Activated naive CD4-positive, alpha-beta T cell treated with anti-CD3 and anti-CD28 coated beads, Interleukin-2, amount 50 U/mL, for 24 hours (primary cell): ENCODE data around the gene NOL6.
"Not testable (repeated sequence)": the region's sequence is repeated elsewhere in the genome, so short reads cannot be mapped to it uniquely, and the experiment has no call there.

ENCODE experiments used
- H3K27ac Mint-ChIP-seq: one replicate; pipeline ENCODE4 v1.8.0; 2021; ENCODE audit warnings: mild to moderate bottlenecking, mixed read lengths
- H3K27me3 Mint-ChIP-seq: one replicate; pipeline ENCODE4 v1.8.0; 2021; ENCODE audit warnings: mixed read lengths
- H3K36me3 Mint-ChIP-seq: one replicate; pipeline ENCODE4 v1.8.0; 2021; ENCODE audit warnings: mixed read lengths
- H3K4me1 Mint-ChIP-seq: one replicate; pipeline ENCODE4 v1.8.0; 2021; ENCODE audit warnings: mixed read lengths
- H3K4me3 Mint-ChIP-seq: one replicate; pipeline ENCODE4 v1.8.0; 2021; ENCODE audit warnings: mild to moderate bottlenecking, mixed read lengths
- H3K9me3 Mint-ChIP-seq: one replicate; pipeline ENCODE4 v1.8.0; 2021; ENCODE audit warnings: mixed read lengths

Gene NOL6, protein sequence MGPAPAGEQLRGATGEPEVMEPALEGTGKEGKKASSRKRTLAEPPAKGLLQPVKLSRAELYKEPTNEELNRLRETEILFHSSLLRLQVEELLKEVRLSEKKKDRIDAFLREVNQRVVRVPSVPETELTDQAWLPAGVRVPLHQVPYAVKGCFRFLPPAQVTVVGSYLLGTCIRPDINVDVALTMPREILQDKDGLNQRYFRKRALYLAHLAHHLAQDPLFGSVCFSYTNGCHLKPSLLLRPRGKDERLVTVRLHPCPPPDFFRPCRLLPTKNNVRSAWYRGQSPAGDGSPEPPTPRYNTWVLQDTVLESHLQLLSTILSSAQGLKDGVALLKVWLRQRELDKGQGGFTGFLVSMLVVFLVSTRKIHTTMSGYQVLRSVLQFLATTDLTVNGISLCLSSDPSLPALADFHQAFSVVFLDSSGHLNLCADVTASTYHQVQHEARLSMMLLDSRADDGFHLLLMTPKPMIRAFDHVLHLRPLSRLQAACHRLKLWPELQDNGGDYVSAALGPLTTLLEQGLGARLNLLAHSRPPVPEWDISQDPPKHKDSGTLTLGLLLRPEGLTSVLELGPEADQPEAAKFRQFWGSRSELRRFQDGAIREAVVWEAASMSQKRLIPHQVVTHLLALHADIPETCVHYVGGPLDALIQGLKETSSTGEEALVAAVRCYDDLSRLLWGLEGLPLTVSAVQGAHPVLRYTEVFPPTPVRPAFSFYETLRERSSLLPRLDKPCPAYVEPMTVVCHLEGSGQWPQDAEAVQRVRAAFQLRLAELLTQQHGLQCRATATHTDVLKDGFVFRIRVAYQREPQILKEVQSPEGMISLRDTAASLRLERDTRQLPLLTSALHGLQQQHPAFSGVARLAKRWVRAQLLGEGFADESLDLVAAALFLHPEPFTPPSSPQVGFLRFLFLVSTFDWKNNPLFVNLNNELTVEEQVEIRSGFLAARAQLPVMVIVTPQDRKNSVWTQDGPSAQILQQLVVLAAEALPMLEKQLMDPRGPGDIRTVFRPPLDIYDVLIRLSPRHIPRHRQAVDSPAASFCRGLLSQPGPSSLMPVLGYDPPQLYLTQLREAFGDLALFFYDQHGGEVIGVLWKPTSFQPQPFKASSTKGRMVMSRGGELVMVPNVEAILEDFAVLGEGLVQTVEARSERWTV

DNA sequence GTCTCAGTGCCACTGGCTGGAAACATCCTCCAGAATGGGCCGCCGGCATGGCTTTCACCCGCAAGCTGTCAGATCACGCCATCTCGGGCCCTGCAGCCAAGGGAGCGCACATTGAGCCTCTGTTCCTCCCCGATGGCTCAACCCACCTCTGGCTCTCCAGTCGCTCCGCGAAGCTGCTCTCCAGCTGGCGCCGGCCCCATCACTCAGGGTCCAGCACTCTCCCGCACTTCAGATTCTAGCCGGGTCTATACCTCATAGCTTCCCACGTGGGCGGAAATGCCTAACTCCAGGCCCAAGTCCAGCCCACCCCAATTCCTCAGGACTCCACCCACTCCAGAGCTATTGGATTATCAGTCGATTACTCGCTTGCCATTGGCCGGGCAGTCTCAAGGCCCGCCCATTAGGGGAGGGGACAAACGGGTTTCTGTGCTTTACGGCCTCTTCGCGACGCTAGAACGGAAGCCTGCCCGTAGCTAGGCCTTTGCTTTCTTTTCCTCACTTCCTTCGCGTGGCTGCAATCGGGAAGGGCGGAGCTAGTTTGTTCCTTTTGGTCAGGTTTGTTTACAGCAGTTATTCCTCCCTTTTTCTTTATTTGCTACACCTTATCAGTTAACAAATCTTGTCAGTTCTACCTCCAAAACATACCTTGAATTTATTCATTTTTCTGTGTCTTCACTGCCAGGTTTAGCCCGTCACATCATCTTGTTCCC, at the start of gene NOL6:
Gene NOL6 (minus strand): TSS at position 282 of the 710 bp plus-strand sequence. CDS start 82 bp downstream, at position 200.
- Mint-ChIP-seq H3K27me3 (no peaks in the 10 kb centered on the region), H3K36me3 (peaks cover 15% of the 10 kb centered on the region), H3K4me3 (peak within 1 kb of the TSS; percentile 100), H3K27ac (peak within 1 kb of the TSS; percentile 99), H3K9me3 (no peaks in the 10 kb centered on the region), H3K4me1 (peaks cover 30% of the 10 kb centered on the region)

DNA sequence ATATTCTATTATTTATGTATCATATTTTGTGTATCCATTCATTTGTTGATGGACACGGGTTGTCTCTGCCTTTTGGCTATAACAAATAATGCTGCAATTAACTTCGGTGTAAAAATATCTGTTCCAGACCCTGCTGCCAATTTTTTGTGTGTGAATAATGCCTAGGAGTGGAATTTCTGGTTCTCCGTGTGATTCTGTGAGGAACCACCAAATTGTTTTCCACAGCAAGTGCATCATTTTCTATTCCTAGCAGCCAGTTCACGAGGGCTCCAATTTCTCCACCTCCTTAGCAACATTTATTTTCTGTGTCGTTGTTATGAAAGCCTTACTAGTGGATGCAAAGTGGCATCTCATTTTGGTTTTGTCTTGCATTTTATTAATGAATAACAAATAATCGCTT, 48.1 kb upstream of the NOL6 start:
- H3K4me1 Mint-ChIP-seq, H3K9me3 Mint-ChIP-seq, H3K36me3 Mint-ChIP-seq, H3K4me3 Mint-ChIP-seq, H3K27ac Mint-ChIP-seq: not testable (repeated sequence)
- peaks cover 30% of the 10 kb centered on the region for H3K27me3 Mint-ChIP-seq

DNA sequence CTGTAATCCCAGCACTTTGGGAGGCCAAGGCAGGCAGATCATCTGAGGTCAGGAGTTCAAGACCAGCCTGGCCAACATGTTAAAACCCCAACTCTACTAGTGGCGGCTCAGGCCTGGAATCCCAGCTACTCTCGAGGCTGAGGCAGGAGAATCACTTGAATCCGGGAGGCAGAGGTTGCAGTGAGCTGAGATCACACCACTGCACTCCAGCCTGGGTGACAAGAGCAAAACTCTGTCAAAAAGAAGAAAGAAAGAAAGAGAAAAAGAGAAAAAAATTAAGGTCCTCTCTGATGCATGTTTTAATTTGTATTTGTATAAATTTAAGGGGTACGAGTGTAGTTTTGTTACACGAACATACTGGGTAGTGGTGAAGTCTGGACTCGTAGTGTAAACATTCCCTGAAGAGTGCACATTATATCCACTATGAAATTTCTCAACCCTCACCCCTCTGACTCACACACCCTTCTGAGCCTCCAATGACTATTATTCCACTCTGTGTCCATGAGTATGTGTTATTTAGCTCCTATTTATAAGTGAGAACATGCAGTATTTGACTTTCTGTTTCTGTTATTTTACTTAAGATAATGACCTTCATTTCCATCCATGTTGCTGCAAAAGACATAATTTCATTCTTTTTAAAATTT, 44.3 kb upstream of the NOL6 start:
- peaks cover 13% of the 10 kb centered on the region for H3K27me3 Mint-ChIP-seq
- H3K9me3 Mint-ChIP-seq, H3K4me3 Mint-ChIP-seq, H3K4me1 Mint-ChIP-seq, H3K27ac Mint-ChIP-seq, H3K36me3 Mint-ChIP-seq: not testable (repeated sequence)

DNA sequence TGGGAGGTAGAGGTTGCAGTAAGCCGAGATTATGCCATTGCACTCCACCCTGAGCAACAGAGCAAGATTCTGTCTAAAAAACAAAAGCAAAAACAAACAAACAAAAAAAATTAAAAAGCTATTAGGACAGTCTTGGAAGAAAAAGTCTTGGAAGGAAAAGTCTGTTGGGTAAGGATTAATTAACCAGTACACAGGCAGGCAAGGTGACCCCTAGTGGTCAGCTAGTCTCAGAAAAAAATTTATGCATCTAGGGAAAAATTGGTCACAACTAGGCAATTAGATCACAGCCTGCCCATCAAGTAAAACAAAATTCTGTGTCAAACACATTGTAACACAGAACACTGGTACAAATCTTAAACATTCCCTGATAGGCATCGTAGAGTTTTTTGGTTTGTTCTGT, 43.6 kb upstream of the NOL6 start:
- peak overlapping the region; percentile 23 for H3K27ac Mint-ChIP-seq
- peaks cover 6% of the 10 kb centered on the region for H3K27me3 Mint-ChIP-seq
- H3K4me1 Mint-ChIP-seq: no peaks in the 10 kb centered on the region
- H3K36me3 Mint-ChIP-seq: no peaks in the 10 kb centered on the region
- no peak overlapping the region for H3K4me3 Mint-ChIP-seq
- H3K9me3 Mint-ChIP-seq: no peaks in the 10 kb centered on the region

DNA sequence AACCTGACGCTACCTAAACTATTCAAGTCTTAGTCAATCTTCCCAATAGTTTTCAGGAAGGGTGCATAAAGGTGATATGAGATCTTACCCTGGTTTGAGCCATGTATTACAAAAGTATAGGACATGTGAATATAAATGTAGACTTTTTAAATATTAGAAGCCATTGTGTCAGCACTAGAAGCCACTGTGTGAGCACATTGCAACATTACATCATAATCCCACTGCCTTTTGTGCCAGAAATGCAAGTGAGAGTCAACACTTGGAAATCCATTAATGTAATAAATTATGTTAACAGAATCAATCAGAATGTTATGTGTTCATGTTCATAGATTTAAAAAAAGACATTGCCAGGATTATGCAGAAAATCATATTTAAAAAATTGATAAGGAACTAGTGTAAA, 42.7 kb upstream of the NOL6 start:
- H3K27ac Mint-ChIP-seq, H3K9me3 Mint-ChIP-seq, H3K36me3 Mint-ChIP-seq, H3K4me1 Mint-ChIP-seq, H3K4me3 Mint-ChIP-seq, H3K27me3 Mint-ChIP-seq: not testable (repeated sequence)

DNA sequence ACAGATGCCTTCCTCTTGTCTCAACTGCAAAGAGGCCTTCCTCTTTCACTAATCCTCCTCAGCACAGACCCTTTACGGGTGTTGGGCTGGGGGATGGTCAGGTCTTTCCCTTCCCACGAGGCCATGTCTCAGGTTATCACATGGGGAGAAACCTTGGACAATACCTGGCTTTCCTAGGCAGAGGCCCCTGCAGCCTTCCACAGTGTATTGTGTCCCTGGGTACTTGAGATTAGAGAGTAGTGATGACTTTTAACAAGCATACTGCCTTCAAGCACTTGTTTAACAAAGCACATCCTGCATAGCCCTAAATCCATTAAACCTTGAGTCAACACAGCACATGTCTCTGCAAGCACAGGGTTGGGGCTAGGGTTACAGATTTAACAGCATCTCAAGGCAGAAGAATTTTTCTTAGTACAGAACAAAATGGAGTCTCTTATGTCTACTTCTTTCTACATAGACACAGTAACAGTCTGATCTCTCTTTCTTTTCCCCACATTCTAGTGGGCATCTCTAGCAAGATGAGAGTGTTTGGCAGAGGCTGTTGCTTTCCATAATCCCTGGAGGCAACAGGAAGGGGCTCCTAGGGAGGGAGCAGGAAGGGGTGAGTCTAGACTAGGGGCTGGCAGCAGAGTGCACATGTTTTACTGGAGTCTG, 41.7 kb upstream of the NOL6 start:
- H3K4me3 Mint-ChIP-seq, H3K27ac Mint-ChIP-seq, H3K9me3 Mint-ChIP-seq, H3K27me3 Mint-ChIP-seq, H3K36me3 Mint-ChIP-seq, H3K4me1 Mint-ChIP-seq: not testable (repeated sequence)

DNA sequence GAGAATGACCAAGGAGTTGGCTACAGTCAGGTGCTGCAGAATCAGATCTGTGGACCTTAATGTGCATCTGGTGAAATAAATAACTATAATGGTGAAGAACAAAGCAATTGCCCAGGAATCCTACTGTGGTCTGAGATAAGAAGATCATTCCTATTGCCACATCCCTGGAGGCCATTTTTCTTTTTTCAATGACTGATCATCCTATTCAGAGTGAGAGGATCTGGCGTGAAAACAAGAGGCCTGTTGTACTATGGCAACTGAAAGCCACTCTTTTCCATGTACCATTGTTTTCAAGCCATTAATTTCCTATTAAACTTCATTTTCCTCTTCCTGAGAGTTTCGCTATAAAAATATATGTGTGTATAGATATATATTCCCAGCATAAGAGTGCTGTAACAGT, 38.8 kb upstream of the NOL6 start:
- H3K27ac Mint-ChIP-seq, H3K27me3 Mint-ChIP-seq, H3K36me3 Mint-ChIP-seq, H3K9me3 Mint-ChIP-seq, H3K4me3 Mint-ChIP-seq, H3K4me1 Mint-ChIP-seq: not testable (repeated sequence)

DNA sequence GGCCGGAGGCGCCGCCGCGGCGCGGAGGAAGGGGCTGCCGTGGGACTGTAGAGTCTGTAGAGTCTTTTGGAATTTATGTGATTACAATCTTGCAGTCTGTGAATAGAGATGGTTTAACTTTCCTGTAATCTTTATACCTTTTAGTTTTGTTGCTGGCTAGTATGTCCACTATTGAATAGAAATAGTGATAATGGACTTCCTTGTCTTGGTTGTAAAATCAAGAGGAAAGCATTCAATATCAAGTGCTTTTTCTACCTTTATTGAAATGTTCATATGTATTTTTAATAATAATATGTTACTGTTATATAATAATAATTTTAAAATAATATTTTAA, 37.4 kb upstream of the NOL6 start:
- H3K9me3 Mint-ChIP-seq, H3K27ac Mint-ChIP-seq, H3K27me3 Mint-ChIP-seq, H3K36me3 Mint-ChIP-seq: not testable (repeated sequence)
- Mint-ChIP-seq H3K4me1 (peaks cover 22% of the 10 kb centered on the region), H3K4me3 (peak overlapping the region; percentile 96)

DNA sequence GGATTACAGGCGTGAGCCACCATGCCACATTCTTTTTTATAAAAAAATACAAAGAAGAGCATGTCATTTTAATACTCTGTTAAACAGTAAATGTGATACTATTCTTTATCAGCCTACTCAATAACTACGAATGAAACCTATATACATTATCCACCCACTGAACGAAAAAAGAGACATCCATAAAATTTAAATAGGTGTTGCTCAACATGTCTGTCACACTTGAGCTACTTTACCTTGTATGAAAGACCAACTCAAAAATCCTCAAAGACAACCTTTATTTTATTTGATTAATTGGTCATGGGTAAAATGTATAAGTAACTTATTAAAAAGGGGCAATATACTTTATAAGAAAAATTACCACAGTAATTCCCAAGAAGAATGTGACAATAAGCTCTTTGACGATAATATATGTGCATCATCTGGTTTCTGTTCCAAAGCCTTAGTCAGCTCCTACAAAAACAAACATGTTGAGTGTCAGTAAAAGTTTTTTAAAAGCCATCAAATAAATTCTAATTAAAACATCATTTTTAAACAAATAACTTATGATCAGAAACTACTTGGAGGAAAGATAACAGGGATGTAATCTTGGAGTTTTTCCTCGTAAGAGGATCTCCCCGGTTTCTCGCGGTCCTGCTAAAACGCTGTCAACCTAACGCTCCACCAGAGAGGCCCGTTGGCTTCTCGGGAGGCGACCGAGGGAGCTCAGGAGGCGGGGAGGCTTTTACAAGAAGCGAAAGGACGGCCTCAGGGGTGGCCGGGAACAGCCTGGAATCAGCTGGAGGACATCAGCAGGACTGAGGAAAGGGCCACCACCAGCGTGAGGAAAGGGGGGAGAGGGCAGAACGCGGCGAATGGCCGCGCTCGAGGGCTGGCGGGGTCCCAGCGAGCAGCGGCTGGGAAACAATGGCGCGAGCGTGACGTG, 36.8 kb upstream of the NOL6 start:
- Mint-ChIP-seq H3K27me3 (no peaks in the 10 kb centered on the region), H3K36me3 (no peaks in the 10 kb centered on the region), H3K4me3 (peak overlapping the region; percentile 96), H3K4me1 (peaks cover 25% of the 10 kb centered on the region), H3K27ac (peak overlapping the region; percentile 91), H3K9me3 (no peaks in the 10 kb centered on the region)

DNA sequence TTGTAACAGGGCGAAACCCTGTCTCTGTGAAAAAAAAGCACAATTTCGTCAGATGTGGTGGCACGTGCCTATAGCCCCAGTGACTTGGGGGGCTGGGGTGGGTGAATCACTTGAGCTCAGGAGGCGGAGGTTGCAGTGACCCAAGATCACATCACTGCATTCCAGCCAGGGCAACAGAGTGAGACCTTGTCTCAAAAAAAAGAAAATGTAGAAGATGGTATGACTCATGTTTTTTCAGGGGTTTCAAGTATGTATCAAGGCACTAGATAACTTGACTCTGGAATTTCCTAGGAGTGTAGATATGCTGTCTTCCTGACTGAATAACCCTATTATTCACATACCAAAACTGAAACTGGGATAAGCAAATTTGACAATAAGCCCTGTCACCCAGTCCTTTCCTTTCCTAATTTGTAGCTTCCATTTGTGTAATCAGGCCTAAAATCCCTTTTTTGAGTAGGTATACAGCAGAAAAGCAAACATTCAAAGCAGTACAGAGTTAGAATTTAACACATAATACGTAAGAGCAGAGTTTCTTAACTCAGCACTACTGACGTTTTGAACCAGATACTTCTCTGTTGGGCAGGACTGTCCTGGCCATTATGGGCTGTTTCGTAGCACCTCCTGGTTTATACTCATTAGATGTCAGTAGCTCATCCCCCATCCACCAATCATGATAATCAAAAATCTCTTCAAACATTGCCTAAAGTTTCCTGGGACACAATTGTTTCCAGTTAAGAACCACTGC, 33.1 kb upstream of the NOL6 start:
- H3K4me1 Mint-ChIP-seq: peaks cover 25% of the 10 kb centered on the region
- no peaks in the 10 kb centered on the region for H3K27me3 Mint-ChIP-seq
- no peaks in the 10 kb centered on the region for H3K36me3 Mint-ChIP-seq
- no peak overlapping the region for H3K4me3 Mint-ChIP-seq
- peak overlapping the region; percentile 43 for H3K27ac Mint-ChIP-seq
- H3K9me3 Mint-ChIP-seq: no peaks in the 10 kb centered on the region

DNA sequence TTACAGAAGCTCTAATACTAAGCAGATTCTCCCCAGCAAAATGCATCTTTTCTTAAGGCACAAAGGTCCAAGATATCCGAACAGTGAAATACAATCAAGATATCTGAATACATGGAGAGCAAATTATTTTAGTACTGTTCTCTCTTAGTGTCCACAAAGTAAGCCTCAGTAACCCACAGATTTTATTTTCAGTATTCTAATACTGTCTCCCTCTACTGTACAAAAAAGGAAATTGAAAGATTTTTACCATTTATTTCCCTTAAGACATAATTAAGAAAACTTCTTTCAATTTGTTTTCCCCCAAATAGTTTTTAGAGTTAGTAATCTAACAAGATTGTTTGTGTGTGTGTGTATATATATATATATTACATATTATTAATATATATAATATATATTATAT, 24.7 kb upstream of the NOL6 start:
- no peak overlapping the region for H3K4me3 Mint-ChIP-seq
- H3K27me3 Mint-ChIP-seq: no peaks in the 10 kb centered on the region
- H3K4me1 Mint-ChIP-seq: no peaks in the 10 kb centered on the region
- H3K27ac Mint-ChIP-seq: no peak overlapping the region
- H3K9me3 Mint-ChIP-seq: no peaks in the 10 kb centered on the region
- no peaks in the 10 kb centered on the region for H3K36me3 Mint-ChIP-seq

DNA sequence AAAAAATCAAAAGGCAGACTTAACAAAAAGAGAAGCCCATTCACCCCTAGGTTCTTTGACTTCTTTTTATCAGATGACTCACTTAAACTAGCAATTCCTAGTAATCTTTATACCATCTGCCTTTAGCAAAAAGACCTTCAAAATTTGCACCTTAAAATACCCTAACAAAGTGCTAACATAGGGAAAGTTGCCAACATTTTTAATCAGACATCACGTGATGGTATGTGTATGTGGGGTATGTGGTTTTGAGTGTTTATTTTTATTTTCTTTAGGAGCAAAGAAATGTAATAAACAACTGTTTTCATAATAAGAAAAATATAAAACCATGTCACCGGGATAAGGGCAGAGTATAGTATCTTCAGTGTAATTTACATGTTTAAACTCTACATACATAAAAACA, 20.1 kb upstream of the NOL6 start:
- not testable (repeated sequence) for H3K36me3 Mint-ChIP-seq, H3K4me3 Mint-ChIP-seq, H3K9me3 Mint-ChIP-seq, H3K27me3 Mint-ChIP-seq, H3K4me1 Mint-ChIP-seq, H3K27ac Mint-ChIP-seq

DNA sequence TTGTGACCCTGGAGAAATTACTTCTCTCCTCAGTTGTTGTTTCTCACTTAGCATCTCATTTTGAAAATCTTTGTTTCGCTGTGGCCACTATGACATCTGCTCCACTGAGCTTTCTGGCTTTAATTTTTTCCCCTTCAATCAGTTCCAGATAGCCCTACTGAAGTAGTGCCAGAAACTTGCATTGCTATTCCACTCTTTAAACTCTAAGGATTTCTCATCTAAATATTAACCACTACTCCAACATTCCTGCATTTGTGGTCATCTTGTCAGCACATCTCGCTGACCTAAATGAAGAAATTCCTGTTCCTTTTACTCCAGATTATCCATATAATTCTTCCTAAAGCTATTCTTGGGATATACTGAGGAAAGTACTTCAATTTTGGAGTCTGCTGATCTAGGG, 15.3 kb upstream of the NOL6 start:
- Mint-ChIP-seq H3K4me1 (no peaks in the 10 kb centered on the region), H3K9me3 (no peaks in the 10 kb centered on the region), H3K4me3 (no peak overlapping the region), H3K27me3 (no peaks in the 10 kb centered on the region), H3K36me3 (no peaks in the 10 kb centered on the region), H3K27ac (no peak overlapping the region)
